Renal cortical epithelial cell (primary cell): ENCODE measurements around the gene SGSH. TPM values are rescaled to one million over a fixed set of nuclear protein-coding genes. Genes with fewer than 3 reads are reported as not detected.
"Not testable (repeated sequence)": the region's sequence is repeated elsewhere in the genome, so short reads cannot be mapped to it uniquely, and the experiment has no call there.

Experiments
- DNase-seq: peaks from one replicate; pipeline ENCODE4 v3.0.0-alpha.2; 2011; ENCODE audit warnings: low read depth
- total RNA-seq: library from RNA; depleted of rRNA; stranded (reverse); fragments of >200 nt; gene quantifications from 2 replicates; pipeline ENCODE4 v1.2.3, GENCODE V29; 2014

The SGSH gene
- total RNA-seq, 1 donor from 2014 or later, result 30.1 TPM

DNA sequence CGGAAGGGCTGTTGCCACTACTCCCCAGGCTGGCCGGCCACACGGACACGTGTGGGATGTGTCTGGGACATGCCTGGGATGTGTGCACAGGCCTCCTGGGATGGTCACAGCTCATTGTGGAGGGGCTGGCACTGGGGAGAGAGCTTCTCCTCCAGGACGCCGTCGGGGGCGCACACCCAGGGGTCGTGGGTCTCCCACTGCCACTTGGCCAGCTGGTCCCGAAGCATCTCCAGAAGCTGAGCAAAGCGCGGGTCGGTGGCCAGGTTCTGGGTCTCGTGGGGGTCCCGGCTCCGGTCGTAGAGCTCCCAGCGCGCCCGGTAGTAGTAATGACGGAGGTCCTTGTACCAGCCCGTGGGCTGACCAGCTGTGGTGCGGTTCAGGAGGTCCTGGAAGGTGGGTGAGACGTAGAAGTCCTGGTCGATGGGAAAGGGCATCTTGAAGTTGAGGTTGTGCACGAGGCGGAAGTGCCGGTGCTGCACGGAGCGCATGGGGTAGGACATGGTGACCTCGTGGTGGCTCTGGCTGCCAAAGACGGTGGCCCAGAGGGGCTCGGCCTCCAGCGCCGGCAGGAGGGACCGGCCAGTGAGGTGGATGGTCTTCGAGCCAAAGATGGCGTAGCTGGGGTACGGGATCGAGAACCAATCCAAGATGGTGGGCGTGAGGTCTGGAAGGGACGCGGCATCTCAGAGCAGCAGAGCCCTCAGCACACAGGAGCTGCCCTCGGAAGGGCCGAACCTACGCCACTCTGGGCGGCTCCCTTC is 9.6 kb downstream of the SGSH start:
- DNase-seq, result no peak

DNA sequence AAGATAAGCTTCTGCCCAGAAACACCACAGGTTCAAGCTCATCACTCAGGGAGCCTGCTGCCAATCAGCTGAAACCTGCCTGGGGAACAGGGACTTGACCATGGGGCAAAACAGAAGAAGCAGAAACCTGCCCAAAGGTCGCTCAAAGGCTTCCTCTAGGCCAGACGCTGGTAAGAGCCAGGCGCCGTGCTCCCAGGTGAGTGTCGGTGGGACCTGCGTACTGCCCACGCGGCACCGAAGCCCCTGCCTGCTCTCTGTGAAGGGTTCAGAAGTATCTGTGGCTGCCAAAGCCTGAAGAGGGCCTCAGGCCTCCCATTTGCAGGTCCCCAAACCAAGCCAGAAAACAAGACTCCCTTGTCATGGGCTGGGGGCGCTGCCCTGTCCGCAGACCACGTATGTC is 10.4 kb downstream of the SGSH start:
- no peak for DNase-seq

DNA sequence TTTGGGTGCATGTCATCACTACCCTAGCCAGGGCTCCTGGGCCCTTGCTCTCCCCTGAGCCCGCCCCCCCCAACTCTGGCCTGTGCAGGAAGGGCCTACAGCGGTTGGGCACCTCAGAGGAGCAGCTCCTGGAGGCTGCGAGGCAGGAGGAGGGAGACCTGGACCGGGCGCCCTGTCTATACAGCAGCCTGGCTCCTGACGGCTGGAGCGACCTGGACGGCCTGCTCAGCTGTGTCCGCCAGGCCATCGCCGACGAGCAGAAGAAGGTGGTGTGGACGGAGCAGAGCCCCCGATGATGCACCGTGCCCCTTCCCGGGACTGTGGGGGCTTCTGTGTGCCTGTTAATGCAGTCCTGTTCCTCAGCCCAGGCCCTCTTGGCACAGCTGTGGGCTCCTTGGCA is 12.1 kb downstream of the SGSH start:
- no peak for DNase-seq

DNA sequence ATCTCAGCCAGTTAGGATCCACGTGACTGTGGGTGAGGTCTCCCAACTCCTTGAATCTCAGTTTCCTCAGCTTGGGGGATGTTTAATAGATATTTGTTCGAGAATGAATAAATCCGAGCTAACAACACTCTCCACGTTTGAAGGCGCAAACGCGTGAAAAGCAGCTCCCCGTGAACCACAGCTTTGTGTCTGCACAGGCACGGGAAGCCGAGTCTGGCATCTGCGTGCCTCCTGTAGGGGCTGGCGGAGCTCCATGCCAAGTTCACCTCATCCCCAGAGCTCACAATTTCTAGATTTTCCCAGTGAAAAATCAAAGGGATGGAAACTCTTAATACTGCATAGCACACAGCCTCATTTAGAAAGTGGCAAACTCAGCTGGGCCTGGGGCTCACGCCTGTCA is 14.3 kb downstream of the SGSH start:
- no peak for DNase-seq

DNA sequence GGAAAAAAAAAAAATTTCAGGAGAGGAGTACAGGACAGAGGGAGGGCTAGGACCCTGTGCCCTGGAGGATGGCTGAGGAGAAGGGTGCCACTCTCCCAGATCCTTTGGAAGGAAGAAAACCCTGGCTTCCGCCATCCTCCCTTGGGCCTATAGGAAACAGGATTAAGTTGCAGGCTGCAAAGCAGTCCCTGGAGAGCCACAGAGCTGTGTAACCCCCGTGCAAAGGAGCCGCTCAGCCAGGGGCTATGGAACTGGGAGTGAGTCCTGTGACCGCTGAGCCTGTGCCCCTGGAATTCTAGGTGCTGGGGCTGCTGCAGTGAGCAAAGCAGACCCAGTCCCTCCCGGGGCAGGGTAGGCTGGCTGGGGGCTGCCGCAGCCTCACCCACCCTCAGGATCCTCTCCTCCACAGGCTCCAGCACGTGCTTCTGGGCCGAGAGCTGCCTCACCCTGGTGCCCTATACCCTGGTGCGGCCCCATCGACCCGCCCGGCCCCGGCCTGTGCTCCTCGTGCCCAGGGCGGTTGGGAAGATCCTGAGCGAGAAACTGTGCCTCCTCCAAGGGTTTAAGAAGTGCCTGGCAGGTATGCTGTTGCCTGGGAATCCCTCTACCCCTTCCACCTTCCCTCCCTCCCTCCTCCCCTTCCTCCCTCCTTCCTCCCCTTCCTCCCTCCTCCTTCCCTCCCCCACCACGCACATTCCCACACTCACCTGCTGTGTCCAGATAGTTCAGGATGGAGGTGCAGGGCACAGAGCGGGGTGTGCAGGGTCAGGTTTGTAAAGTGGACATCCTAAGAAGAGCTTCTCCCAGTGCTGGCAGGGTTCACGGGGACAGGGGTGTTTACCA is 15.3 kb downstream of the SGSH start:
- DNase-seq, result no peak

DNA sequence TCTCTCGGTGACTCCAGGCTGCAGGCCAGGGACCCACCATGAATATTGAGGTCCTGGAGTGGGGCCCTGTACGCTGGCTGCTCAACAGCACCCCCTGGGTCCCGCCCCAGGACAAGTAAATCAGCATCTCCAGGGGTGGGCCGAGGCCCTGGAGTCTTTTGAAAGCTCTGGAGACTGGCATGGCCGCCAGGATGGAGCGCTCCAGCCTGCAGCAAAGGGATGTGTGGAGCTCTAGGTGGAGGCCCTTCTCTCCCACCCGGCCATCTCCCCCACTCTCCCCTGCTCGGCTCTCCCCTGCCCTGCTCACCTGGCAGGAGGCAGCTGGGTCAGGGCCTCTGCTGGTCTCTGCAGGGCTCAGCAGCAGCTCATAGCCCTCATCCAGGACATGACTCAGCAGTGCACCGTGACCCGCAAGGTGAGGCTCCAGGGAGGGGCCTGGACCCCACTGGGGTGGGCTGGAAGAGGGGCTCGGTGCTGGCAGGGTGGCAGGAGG is 16.6 kb downstream of the SGSH start:
- DNase-seq, result no peak

DNA sequence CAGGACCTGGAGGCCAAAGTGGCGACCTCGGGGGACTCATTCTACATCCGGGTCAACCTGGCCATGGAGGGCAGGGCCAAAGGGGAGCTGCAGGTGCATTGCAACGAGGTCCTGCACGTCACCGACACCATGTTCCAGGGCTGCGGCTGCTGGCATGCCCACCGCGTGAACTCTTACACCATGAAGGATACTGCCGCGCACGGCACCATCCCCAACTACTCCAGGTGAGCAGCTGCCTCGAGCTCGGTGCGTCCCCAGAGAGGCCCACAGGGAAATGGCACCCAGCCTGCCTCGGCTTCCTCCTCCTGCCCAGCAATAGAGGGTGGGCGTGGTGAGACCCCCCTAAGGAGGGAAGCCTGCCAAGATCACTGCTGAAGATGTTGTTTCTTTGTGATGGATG is 17.9 kb downstream of the SGSH start:
- no peak for DNase-seq

DNA sequence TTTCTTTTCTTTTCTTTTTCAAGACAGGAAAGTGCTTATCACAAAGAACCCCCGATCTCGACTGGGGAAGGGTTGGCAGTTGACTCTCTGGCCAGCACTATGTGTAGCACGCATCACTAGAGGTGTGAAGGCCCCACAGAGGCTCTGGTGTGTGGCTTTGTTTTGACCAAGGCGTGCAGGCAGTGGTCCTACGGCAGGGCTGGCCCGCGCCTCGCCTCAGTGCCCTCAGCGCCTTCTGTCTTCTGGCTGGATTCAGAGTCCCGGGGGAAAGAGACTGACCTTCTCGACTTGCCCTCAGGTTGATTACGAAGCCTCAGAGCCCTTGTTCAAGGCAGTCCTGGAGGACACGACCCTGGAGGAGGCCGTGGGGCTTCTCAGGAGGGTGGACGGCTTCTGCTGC is 18.7 kb downstream of the SGSH start:
- DNase-seq, result no peak

DNA sequence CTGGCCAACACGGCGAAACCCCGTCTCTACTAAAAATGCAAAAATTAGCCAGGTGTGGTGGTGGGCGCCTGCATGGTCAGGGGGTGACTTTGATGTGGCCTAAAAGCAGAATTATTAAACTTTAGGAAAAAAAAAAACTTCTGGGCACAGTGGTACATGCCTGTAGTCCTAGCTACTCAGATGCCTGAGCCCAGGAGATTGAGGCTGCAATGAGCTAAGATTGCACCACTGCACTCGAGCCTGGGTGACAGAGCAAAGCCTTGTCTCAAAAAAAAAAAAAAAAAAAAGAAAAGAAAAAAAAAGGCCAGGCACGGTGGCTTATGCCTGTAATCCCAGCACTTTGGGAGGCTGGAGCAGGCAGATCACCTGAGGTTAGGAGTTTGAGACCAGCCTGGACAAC is 20.8 kb downstream of the SGSH start:
- DNase-seq, result not testable (repeated sequence)

DNA sequence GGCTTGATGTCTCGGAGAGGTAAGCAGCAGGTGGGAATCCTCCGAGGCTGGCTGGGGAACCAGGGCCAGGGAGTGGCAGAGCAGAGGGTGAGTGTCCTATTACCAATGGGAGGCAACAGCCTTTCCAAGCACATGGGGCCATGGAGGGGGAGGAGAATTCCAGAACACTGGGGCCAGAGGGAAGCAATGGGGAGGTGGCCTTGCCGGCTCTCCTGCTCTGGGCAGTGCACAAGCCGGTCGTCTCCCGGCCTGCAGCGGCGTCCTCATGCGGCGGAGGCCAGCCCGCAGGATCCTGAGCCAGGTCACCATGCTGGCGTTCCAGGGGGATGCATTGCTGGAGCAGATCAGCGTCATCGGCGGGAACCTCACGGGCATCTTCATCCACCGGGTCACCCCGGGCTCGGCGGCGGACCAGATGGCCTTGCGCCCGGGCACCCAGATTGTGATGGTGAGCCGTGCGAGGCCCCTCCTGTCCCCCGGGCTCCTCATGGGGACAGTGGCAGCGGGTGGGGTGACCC is 21.9 kb downstream of the SGSH start:
- DNase-seq, result no peak

DNA sequence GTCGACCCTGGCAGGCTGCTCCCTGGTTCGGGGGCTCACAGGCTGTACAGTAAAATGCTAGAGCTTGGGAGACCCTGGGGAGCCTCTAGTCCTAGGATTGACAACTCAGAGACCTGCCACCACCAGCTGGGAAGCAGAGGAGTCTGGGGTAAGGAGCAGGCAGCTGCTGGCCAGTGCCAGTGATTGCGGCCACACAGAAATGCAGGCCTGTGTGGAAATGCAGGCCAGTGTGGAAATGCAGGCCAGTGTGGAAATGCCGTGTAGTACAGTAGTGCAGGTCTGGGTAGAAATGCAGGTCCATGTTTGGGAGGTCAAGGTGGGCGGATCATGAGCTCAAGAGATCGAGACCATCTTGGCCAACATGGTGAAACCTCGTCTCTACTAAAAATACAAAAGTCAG is 23.5 kb downstream of the SGSH start:
- DNase-seq, result no peak

DNA sequence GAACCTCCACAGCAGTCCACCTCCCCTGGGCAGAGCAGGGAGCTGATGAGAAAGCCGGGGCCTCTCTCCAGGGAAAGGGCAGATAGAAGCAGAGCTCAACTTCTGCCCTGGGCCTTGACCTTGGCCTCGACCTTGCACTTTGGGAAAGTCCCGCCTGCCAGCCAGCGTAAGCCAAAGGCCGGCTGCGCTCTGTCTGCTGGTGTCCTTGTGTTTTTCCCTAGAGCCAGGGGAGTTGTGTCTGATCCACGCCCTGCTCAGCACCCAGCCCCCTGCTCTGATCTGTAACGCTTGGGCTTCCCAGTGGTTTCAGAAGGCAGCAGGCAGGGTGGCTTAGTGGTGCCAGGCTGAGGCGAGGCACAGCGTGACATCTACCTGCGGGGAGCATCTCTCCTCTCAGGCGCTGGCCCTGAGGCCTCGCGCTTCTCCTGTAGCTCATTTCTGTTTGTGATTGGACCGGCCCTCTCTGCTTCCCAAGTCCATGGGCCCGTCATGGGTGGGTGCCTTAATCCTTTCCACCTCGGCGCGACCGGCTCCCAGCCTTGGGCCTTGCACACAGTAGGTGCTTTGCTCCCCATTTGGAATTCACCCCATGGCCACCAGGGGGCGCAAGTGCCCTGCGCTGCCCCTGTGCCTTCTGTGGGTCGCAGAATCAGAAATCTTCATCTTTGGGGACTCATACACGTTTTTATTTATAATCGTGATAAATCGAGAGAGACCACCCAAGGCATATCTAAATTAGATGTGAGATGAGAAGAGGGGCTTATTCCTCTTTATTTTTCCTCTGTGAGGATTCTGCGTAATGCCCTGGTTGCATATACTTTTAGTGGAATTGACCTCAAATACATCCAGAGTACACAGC is 24.2 kb downstream of the SGSH start:
- no peak for DNase-seq

DNA sequence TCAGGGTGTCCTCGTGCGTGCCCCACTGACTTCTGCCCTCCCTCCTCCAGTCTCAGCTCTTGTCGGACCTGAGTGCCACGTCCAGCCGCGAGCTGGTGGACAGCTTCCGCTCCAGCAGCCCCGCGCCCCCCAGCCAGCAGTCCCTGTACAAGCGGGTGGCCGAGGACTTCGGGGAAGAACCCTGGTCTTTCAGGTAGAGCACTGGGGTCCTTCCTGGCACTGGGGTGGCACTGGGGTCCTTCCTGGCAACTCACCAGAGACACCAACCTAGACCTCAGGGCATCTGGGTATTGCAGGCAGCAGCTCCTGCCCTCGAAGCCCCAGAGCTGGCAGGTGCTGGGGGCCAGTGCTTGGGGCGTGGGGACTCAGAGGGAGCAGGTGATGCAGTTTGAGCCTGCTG is 25.0 kb downstream of the SGSH start:
- DNase-seq, result no peak

DNA sequence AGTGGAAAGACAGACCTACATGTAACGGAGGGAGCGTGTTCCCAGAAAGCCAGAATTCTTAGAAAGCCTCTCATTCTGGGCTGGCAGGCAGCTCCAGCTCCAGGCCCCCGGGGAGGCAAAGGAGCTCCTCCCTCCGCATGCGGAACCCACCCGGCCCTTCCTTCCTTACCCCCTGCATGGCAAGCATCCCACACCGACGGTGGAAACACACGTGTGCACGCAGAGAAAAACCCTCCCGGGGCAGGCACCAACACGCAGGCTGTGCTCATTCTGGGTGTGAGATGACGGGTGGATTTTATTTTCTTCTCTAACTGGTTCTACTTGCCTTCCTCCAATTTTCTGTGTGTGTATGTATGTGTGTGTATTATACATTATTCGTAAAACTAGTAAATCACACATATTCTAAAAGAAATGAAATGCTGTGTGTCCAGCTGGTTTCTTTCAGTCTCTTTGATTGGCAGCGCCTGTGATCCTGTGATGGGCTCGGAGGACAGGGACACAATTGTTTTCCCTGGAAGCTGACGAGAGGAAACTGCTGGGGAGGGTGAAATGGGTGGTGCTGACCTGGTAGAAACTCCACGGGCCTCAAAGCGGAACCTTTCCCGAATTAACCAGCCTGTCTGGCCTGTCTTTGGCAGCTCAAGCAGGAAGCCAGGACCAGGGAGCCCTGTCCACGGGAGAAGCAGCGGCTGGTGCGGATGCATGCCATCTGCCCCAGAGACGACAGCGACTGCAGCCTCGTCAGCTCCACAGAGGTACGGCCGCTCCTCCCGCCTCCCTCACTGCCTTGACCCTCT is 28.1 kb downstream of the SGSH start:
- DNase-seq, result no peak

DNA sequence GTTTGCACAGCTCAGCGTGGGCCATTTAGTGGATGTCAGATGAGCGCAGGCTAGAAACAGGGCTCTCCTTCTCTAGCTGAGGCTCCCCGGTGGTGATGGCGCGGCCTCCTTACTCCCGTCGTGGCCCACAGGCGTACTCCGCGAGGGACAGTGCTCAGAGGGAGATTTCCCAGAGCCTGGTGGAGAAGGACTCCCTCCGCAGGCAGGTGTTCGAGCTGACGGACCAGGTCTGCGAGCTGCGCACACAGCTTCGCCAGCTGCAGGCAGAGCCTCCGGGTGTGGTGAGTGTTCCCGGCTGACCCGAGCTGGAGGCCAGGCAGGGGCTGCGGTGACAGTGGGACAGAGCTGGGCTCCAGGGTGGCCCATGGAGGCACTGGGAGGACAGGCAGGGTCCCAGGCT is 28.9 kb downstream of the SGSH start:
- DNase-seq, result no peak

DNA sequence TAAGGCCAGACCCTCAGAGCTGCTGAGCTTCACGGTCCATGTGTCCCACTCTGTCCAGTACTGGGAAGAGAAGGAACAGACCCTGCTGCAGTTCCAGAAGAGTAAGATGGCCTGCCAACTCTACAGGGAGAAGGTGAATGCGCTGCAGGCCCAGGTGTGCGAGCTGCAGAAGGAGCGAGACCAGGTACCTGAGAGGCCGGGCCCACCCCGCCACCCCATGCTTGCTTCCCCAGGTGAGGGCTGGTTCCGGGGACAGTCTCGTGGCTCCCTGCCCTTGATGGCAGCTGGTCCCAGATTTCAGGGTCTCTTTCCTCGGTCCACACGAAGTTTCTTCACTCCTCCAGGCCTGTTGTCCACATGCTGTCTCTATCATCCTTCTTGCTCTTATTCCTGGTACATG is 29.4 kb downstream of the SGSH start:
- no peak for DNase-seq

DNA sequence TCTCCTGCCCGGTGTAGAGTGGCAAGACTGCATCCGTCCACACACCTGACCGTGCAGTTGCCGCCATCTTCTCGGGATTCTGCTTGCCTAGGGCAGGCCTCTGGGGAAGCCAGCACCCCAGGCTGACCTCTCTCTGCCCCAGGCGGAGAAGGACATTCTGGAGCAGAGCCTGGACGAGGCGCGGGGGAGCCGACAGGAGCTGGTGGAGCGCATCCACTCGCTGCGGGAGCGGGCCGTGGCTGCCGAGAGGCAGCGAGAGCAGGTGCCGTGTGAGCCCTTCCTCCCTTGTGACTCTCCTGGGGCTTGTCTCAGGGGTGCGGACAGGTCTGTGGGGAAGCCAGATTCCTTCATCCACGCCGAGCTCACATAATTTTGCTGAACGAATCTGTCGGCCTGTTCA is 30.5 kb downstream of the SGSH start:
- DNase-seq, result no peak

DNA sequence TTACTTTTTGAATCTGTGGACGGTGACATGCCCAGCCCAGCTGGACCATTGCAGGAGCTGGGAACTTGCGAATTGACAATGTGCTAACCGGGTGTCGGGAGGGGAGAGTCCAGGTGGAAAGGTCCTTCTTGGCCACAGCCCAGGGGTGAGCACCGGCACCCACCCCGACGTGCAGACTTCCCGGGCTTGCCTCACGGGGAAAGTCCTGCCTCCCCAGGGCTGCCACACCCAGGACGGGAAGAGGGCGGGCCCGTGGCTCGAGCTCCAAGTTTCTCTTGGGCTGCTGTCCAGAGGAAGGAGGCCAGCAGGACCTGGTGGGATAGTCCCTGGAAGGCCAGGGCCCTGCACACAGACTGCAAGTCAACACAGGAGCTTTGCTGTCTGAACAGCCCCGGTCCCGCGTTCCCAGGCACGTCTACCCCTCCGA is 32.6 kb downstream of the SGSH start:
- DNase-seq, result no peak

DNA sequence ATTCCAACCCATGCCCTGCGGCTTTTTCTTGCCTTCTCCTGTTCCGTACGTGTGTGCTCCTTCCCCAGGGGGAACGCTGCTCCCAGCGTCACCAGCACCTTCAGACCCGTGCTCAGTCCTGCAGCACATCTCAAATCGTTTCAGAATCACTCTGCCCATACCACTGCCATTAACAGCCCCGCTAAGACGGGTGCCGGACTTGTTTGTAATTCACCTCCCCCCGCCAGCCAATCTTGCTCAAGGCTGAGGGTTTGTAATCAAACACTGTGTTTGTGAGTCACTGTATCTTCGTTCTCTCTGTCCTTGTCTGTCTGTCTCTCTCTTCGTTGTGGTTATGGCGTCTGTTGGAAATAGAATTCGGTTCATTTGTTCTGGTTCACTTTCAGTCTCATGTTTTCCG is 33.0 kb downstream of the SGSH start:
- no peak for DNase-seq

DNA sequence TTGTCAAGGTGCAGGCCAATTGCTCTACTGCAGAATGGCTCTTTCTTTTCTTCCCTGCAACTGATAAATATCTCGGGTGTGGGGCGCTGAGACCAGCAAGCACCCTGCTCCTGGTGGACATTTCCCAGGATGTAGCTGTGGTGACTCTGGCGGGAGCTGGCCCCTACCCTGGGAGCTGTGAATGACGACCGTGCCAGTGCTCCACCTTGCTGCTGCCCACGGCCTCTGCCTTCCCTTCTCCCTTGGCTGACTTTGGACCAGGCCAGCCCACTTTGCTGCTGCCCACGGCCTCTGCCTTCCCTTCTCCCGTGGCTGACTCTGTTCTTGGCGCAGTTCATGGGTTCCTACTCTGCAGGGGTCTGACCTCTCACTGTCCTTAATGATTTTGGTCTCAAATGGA is 34.2 kb downstream of the SGSH start:
- no peak for DNase-seq

DNA sequence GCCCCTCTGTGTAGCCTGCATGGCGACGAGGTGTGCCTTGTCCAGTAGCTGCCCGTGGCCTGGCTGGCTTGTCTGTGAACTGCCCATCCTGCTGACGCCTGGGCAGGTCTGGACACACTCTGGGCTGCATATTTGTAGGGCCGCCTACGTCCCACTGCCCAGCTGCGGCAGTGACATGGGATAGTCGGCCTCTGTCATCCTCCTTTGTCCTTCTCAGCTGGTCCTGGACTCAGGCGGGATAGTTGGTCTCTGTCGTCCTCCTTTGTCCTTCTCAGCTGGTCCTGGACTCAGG is 35.8 kb downstream of the SGSH start:
- DNase-seq, result no peak
